ENCODE data around the gene KRT73. TPM values are rescaled to one million over a fixed set of nuclear protein-coding genes. Genes with fewer than 3 reads are reported as not detected.

Gene KRT73
- total and polyA plus RNA-seq, 8 donors, result 0.06 to 0.34 (median 0.20) TPM; not detected in 2

DNA sequence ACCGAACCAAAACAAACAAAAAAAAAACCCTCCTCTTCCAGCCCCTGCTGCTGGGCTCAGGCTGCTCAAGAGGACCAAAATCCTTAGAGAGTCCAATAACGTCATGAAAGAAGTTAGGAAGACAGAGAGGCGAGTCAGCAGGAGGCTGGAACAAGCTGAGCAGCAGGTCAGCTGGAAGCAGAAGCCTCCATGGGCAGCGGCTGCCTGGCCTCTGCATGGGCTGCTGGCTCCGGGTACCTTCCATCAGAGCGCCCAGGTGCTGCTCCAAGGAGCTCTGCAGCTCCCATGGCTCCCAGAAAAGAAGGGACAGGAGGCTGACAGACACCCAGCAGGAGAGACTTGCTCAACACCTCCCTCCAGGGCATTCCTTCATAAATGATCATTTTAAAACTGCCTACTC lies 36.9 kb upstream of the KRT73 start:
- H3K36me3 ChIP-seq, result no peaks in the 10 kb centered on the region
- H3K9me3 ChIP-seq, result no peaks in the 10 kb centered on the region
- DNase-seq (no peak), ATAC-seq (peak; percentile 25)
- peaks cover 0 to 52% of the 10 kb centered on the region in 2 donors for H3K27me3 ChIP-seq
- H3K4me1 ChIP-seq, result no peaks in the 10 kb centered on the region
- TF ChIP-seq CTCF (IDR thresholded peaks at IDR 0.05), result no peak
- H3K27ac ChIP-seq, result no peak overlapping the region
- no peak overlapping the region for H3K4me3 ChIP-seq
- intact Hi-C loops (cut with DNase I), result no loop called here

DNA sequence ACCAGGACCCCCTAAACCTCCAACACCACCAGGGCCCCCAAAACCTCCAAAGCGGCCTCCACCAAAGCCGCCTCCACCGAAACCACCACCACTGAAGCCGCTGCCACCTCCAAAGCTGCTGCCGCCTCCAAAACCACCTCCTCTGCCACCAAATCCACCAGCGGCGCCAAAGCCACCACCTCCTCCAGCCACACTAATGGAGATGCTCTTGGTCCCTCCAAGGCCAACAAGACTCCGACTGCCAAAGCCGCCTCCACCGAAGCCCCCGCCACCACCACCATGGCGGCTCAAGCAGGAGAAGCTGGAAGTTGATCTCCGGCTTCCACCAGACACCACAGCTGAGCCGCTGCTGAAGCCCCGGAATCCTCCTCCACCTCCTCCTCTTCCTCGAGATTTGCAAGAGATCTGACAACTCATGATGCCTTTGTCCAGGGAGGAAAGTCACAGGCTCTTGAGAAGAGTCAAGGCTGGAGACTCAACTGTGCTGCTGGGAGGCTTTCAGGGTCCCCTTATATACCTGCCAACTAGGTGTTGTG lies 33.4 kb upstream of the KRT73 start, which contains the start of gene KRT2:
KRT2 (minus strand) TSS at position 486 of the 536 bp plus-strand sequence; CDS start at position 417, 69 bp downstream.
- intact Hi-C loops (cut with DNase I), result no loop called here
- no peaks in the 10 kb centered on the region for H3K4me1 ChIP-seq
- H3K27ac ChIP-seq, result no peak within 1 kb of the TSS
- no peaks in the 10 kb centered on the region for H3K36me3 ChIP-seq
- no peaks in the 10 kb centered on the region for H3K9me3 ChIP-seq
- ATAC-seq (no peak), DNase-seq (no peak)
- H3K27me3 ChIP-seq, result peaks cover 0 to 41% of the 10 kb centered on the region in 2 donors
- TF ChIP-seq CTCF (IDR thresholded peaks at IDR 0.05), result no peak
- H3K4me3 ChIP-seq, result no peak within 1 kb of the TSS

GRCh38 chr12:52650520-52651081 lies 32.2 kb upstream of the KRT73 start:
- TF ChIP-seq CTCF (IDR thresholded peaks at IDR 0.05), result no peak
- no peaks in the 10 kb centered on the region for H3K9me3 ChIP-seq
- ATAC-seq, result no peak
- intact Hi-C loops (cut with DNase I), result no loop called here
- no peak overlapping the region for H3K27ac ChIP-seq
- no peaks in the 10 kb centered on the region for H3K4me1 ChIP-seq
- no peak for DNase-seq
- H3K36me3 ChIP-seq, result no peaks in the 10 kb centered on the region
- H3K4me3 ChIP-seq, result no peak overlapping the region
- H3K27me3 ChIP-seq, result peaks cover 0 to 41% of the 10 kb centered on the region in 2 donors

DNA sequence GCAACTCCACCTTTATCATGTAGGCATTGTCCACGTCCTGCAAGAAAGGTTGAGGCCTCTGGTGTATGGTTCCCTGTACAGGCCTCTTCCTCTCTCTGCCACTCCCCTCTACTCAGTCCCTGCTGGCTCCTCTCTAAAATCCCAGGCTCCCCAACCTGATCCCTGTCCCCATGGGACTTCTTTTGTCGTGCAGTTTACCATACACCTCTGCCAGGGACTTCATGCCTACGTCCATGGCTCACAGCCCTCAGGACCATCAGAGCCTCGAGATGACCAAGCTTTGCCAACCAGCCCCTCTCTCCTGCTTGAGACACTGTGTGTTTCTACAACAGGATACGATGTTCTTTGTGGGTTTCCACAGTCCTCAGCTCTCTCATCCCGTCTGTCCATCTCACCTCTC lies 30.7 kb upstream of the KRT73 start:
- Histone ChIP-seq H3K36me3 (no peaks in the 10 kb centered on the region), H3K4me1 (no peaks in the 10 kb centered on the region), H3K9me3 (no peaks in the 10 kb centered on the region), H3K27ac (no peak overlapping the region), H3K27me3 (peaks cover 0 to 34% of the 10 kb centered on the region in 2 donors), H3K4me3 (no peak overlapping the region)
- TF ChIP-seq CTCF (IDR thresholded peaks at IDR 0.05), result no peak
- intact Hi-C loops (cut with DNase I), result no loop called here
- DNase-seq (no peak), ATAC-seq (no peak)

DNA sequence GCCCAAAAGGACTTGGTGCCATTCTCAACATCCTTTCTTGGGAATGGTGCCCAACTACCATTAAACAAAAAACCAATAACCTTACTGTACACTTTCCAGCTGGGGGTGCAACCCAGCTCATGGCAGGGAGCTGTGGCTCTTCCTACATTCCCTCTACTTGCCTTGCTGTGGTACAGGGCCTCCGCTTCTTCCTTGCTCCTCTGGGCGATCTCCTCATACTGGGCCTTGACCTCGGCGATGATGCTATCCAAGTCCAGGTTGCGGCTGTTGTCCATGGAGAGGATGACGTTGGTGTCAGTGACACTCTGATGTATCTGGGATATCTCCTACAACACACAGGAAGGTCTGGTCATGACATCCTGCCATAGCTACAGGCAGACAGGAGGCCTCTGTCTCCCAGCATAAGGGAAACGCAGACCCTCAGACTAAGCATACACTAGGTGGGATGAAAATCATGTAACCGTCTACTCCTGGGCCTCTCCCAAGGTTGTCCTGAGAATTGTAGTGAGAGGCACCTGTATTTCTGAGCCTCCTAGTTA lies 29.7 kb upstream of the KRT73 start:
- intact Hi-C loops (cut with DNase I), result no loop called here
- DNase-seq, result no peak
- no peaks in the 10 kb centered on the region for H3K36me3 ChIP-seq
- no peaks in the 10 kb centered on the region for H3K9me3 ChIP-seq
- no peak for ATAC-seq
- H3K27me3 ChIP-seq, result peaks cover 0 to 33% of the 10 kb centered on the region in 2 donors
- H3K4me3 ChIP-seq, result no peak overlapping the region
- no peak overlapping the region for H3K27ac ChIP-seq
- H3K4me1 ChIP-seq, result no peaks in the 10 kb centered on the region
- no peak for TF ChIP-seq CTCF (IDR thresholded peaks at IDR 0.05)
